DMS53 treated with DMSO at 0.1 percent for 48 hours (cell line): ENCODE data around the gene KRT71.

Experiments used
- DNase-seq: peaks from one replicate; lab custom pipeline; 2025; ENCODE audit not compliant: unreplicated experiment; lab: John Stamatoyannopoulos, UW

The KRT71 gene

DNA sequence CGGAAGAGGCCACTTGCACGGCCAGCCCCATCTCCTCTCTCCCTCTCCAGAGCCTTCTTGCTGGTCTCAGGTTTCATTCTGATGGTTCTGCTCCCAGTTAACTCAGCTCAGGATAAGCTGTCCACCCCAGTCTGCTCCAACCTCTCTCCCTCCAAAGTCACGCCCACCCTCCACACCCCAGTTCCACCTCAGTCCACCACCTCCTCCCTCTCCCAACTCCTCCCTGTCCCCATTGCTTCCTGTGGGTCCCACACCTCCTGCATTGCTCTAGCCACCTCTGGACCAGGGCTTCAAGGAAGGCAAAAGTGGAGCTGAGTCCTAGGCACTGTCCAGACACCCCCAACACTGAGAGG, 13.1 kb downstream of the KRT71 start:
- DNase-seq = no peak

DNA sequence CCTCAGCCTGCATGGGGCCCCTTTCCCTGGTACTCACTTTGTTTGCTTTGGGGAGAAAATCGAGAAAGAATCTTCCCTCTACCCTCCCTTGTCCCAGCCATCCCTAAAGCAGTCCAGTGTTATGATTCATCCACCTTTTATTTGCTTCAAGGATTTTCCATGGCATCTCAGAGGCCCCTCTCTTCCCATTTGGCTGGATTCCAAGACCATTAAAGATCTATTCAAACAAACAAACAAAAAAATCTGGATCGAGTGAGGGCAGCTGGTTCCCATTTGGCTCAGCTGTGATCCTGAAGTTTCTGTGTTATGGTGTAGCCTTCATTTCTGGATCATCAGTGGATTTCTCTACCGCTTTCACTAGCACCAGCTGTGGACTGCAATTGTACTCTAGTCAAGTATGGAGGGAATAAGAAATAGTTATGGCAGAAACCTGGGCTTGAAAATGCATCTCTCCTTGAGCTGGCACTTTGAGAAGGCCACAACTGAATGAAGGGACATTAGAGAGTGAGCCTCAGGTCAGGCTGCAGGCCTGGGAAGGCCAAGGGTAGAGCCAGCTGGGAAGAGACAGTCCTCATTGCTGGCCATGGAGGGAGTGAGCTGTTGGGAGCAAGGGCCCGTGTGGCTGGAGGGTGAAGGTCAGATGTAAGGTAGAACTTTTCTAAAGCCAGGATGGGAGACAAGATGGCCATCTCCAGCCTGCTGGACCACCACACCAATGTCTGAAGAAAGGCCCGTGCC, 13.7 kb downstream of the KRT71 start:
- no peak for DNase-seq

DNA sequence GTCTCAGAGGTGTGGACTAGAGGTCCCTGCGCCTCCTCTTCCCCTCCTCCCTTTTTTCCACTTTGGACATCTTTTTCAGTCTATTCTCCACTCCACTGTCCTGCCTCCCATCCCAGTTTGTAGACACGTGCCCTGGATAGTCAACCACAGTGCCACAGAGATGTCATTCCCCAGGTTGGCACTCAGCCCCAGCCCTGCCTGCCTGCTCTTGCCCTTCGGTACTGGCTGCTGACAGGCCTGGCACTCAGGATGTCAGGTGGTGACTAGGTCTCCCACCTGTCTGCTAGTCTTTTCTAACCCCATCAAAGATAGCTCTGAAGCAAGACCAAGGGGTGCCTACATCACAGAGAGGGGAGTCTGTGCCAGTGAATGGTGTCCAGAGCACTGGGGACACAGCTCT, 15.8 kb downstream of the KRT71 start:
- no peak for DNase-seq

DNA sequence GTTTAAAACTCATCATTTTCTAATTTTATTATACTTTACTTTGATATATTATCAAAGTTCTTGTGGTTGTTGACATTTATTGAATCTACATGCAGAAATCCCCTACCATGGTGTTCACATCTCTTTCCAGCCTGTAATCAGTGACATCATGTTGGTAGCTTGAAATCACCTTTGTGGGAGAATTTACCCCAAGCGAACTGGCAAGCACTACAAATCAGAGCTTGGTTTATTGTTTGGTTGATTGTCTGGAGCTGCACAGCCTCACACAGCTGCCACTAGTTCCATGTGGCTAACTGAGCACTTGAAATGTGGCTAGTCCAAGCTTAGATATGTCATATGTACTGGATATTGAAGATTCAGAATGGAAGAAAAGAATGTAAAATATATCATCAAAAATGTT, 17.4 kb downstream of the KRT71 start:
- no peak for DNase-seq

DNA sequence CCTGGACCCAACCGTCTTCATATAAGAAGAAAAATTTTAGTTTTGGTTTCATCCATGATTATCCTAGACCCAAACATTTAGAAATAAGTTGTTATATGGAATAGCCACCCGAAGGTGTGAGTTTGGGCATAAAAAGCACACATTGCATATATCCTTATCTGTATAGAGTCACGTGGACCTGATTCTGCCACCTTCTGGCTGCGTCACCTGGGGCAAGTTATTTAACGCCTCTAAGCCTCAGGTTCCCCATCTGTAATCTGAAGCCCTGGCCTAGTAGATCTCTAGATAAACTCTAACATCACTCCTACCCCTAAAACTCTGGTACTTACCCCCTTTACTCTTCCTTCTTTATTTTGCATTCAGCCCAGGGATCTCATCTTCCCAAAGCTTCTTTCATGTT, 18.5 kb downstream of the KRT71 start:
- DNase-seq = peak; percentile 7

DNA sequence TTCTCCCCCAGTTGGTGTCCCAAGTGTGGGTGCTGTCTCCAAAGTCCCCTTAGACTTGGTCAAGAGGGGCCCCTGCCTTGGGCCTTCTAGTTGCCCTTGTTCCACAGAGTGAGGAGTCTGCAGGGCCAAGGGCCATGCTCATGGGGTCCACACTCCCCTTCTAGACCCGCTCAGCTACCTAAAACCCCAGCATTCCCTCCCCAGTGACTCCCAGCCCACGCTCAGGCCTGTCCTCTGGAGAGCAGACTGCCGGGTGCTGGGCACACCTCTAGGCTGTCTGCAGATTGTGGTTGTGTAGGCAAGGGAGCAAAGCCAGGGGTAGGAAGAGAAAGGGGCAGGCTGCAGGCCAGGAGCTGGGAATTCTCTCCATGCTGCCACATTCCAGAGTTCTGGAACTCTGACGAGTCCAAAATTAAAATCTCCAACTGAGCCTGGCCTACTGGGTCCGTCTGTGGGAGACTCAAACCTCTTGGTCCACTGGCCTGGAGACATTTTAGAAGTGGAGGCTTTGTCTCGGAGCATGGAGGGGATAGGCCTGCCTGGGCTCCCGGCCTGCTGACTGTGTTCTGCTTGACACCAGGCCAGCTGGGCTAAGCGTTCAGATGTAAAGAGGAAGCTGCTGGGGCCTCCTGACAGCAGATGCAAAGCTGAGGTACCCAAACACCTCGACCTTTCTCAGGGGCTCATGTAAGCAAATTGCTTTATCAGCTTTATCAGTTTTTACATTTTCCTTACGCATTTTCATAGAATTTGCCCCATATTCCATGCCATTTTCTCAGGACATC, 19.1 kb downstream of the KRT71 start:
- no peak for DNase-seq

DNA sequence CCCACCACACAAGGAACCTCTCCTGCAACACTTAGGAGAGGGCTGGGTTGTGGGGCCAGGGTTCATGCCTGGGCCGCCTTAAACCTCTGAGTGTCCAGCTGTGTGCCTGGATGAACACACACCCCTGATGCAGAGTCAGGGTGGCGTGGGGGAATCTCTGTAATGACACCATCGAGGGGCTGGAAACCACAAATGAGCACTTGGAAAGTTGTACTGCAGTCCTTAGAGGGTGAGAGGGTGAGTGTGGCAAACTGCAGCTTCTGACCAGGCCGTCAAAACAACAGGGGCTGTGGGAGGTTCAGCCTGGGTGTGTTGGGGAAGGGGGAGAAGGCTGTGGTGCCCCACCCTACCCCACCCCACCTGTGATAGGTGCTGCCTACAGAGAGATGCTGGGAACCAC, 20.3 kb downstream of the KRT71 start:
- no peak for DNase-seq

DNA sequence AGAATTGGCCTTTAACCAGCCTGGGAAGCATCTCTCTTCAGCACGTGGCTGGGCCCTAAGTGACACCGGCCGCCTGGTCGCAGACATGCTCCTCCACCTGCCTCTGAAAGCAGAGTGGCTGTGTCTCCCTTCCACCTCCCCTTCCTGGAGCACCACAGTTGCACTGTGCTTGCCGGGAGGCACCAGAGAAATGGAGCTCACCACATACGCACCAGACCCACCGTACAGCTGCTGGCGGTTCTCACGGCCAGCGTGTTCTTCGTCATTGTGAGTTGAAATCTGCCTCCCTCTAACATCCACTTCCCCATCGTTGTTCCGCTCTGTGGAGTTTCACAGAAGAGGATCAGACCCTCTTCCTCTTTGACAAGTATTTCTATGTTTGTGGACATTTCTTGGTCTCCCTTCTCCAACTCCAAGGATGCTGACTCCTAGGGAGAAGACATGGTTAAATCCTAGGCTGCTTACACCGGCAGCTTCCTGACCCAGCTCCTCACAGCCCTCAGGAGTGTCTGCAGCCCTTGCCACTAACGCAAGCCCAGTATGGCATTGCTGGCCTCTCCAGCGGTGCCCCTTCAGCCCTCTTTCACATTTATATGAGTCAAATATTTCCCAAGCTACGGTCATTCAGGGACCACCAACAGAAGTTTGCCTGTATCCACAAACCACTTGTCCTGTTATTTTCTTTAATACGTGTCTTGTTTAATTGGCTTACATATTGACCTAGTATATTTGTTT, 21.2 kb downstream of the KRT71 start:
- DNase-seq = no peak

DNA sequence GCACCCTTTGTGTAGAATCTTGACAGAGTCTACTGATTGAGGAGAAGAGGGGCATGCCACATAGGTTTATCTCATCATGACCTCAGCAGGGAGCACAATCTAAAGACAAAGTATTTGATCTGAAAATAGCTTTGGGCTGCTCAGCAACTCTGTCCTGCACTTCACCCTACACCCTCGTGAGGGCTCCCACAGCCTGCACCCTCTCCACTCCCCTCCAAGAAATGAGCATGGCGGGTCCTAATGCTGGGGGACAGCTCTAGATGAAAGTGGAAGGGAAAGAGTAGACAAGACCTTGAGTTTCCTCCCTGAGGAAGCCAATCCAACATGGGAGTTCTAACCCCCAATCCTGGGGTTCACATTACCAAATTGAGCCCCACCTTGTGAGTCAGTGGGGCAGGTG, 22.0 kb downstream of the KRT71 start:
- no peak for DNase-seq

DNA sequence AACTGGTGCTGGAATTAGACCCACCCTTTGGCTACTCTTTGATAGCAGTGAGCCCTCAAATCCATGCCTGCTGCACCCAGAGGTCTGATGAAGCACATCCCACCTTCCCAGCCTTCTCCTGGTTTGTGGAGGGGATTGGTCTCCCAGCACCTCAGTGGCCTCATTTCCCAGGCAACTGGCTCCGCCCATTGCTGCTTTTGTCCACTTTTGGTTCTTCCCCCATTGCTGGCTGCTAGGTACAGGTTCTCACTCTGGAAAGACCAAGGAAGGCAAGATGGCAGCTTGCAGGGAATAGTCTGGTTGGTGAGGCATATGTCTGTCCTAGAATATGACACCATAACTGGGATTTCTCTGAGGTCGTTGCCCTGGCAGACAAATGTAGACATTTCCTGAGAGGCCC, 22.6 kb downstream of the KRT71 start:
- no peak for DNase-seq

DNA sequence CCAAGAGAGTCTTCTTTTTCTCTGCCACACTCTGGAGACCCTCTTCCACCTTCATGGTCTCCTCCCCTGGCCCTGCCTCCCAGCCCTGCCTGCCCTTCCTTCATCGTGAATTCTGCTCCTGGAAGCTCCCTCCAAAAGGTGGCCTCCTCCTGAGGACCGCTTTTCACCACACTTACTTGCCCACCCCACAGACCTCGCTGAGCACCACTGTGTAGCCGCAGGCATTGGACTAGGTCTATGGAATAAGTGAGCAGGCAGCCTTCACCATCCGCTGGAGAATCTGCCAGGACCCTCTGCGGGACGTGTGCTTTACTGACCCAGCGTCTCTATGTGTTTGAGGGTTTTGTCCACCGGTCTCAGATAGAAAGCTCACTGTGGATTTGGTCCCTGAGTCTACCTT, 23.1 kb downstream of the KRT71 start:
- DNase-seq = no peak

DNA sequence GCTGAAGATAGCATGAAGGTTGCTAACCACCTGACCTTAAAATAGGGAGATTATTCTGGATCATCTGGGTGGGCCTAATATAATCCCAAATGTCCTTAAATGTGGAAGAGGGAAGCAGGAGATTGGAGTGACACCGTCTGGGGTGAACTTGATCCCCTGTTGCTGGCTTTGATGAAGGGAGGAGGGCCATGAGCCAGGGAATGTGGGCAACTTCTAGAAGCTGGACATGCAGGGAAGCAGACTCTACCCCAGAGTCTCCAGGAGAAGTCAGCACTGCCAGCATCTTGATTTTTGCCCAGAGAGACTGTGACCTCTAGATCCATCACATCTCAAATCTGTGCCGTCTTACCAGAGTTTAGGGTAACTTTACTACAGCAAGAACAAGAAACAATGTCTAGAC, 23.5 kb downstream of the KRT71 start:
- DNase-seq = no peak

DNA sequence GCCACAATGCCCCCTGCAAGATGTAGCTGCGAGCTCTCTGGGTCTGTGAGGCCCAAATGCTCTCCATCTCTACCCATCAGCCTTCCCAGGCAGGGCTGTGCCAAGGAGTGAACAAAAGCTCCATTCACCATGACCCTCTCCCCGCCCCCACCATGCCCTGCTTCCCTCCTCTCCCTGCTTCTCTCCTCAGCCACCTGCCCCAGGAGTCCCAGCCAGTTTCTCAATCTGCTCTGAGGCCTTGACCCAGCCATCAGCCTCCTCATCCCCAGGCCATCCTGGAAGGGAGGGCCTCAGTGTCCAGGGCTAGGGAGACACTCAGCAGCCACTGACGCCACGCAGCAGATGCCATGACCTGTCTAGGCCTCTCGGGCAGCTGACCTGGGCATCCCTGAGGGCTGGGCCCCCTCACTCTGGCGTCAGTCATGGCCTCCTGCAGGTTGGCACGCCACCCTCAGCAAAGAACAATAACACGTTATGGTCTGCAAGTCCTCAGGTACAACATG, 24.3 kb downstream of the KRT71 start:
- no peak for DNase-seq

DNA sequence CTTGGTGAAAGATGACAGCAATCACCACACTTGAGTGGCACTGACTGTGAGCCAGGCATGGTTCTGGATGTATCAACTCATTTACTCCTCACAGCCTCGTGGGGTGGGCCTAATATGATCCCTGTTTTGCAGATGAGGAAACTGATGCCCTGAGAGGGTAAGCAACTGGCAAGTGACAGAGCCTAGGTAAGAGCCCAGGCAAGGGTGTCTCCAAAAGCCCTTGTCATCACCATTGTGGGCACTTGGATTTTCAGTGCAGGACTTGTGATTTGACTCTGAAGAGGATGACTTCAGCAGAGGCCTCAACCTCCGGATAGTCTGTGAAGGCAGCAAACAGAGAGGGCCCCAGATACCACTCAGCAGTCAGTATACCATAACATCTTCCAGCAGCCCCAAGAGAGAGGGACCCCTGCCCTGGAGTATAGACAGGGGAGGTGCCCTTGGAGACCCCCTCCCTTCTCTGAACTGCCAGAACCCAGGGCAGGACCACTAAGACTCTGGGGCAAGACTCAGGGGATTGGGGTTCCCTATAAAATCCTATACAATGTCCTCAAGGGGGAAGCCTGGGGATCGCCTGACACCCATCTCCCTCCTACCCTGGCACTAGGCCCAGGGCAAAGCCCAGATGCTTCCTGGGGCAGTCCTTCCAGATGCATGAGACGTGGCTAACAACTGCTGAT, 25.7 kb downstream of the KRT71 start:
- DNase-seq = no peak

DNA sequence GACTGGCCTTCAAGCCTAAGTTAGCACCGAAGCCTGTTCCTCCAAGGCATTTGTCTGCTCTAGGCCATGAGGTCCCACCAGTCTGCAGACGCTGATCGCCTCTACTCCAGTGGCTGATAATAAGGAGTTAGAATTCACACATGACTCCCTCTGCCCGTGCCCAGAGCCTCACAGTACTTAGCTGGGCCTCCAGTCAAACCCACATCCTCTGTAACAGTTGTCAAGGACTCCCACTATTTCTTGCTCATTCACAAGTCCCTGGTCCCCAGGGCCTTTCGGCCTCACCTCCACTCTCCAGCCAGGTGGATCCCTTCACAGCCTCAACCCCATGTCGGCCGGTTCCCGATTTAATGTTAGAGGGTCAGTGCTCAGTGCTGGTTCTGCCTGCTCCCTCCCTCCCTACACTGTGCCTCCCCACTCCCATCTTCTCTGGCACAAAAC, 26.4 kb downstream of the KRT71 start:
- no peak for DNase-seq

DNA sequence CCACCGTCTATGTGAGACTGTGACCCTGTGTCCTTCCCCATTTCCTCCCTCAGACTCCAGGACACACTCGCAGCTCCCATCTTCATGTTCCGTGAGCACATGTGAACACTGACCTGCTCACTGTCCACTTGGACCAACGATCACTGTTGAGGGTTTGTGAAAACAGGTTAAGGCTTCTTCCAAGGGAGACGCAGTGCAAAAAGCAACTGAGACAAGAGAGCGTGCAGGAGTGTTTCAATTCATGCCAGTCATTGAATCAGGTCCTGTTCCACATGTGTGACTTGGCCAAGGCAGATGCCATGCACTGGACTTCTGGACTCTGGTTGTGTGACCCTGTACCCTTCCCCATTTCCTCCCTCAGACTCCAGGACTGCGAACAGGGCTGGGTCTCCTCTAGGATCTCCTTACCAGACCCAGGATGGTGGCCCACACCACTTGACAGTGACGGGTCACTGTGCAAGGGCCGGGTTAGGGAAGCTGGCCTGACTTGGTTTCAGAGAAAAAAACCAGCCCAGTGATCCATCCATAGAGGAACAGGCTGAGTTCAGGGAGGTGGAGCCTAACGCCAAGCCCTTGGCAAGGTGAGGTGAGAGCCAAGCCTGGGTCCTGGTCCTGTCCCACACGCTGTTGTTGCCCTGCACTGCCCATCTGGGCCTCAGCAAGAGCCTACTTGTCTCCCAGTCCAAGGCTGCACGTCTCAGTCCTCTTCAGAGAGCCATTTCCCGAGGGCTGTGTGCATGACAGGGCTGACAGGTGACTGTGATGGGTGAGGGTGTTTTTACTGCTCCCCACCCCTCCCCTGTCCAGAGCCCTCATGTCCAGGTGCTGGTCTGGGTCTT, 27.1 kb downstream of the KRT71 start:
- DNase-seq = no peak

DNA sequence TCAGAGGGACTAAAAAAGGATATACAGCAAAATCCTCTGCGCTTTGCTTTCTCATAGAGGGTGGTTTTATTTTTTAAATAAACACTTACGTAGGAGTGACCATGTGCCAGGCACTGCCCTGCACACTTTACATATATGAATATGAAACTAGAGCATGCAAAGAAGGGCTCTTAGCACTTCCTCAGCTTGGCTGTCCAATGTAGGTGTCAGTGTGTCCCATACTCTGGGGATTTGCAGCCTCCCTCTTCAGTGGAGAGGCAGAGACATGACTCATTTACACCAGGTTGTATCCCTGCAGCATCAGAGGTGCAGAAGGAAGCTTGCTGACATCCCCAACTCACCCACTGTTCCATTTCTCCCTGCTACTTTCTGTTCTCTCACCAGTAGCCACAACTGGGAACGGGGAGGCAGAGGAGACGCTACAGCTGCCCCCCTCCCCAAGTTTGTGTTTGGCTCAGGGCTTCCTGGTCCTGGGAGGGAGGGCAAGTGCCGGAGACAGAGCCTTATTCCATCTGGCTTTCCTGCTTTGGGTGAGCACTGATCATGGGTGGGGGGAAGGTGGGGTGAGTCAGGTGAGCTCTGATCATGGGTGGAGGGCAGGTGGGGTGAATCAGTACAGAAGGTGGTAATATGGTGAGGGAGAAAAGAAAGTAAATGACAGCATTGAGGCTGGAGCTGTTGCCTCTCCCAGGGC, 27.9 kb downstream of the KRT71 start:
- no peak for DNase-seq

DNA sequence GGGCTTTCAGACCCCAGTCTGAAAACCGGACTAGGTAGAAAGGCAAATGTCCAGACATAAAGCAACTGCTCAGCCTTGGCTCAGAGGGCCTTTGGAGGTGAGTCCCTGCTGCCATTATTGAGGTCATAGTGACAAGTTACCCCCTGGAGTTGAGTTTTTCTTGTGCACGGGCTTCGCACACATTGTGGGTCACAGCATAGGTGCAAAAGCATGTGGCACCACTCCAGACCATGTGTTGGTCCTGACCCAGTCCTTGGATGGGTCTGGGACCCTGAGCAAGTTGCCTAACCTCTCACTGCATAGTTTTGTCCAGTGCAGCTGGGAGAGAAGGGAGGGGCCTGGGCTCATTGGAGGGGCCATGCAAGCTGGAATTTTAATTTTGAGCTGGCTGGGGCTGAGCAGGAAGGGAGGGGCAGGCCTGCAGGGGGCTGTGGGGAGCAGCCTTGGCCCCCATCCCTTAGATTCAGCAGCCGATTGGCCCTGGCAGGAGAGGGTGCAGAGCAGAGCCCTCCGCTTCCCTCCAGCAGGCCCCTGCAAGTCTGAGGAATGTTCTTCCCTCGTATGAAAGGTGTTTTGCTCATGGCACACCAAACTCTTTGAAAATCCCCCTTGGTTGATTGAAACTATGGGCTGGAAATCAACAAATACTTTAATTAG, 28.6 kb downstream of the KRT71 start:
- DNase-seq = no peak

DNA sequence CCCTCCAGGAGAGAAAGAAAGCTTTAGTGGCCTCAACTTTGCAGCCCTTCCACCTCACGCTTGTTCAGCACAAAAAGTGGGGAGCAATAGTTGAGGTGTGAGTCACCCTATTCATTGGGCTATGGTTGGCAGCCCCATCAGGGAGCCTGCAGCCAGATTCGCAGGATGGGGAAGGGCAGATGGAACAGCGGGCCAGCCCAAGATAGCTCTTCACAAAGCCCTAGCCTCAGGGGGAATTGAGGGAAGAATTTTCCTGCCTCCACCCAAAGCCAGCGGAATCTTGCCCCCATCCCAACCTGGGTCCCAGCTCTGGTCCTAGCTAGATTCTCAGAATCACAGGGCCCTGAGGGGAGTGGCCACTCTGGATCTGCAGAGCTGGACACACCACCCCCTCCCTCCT, 29.1 kb downstream of the KRT71 start:
- DNase-seq = no peak
